ENCODE results near the gene PEA15. TPM values are rescaled to one million over a fixed set of nuclear protein-coding genes. Genes with fewer than 3 reads are reported as not detected.

The PEA15 gene
- total and polyA plus RNA-seq, 10 of the 15 experiments (the other 5 are each of a cell fraction or from before 2014, with no cell fraction given), result 15.1 to 269 (median 65.6) TPM

DNA sequence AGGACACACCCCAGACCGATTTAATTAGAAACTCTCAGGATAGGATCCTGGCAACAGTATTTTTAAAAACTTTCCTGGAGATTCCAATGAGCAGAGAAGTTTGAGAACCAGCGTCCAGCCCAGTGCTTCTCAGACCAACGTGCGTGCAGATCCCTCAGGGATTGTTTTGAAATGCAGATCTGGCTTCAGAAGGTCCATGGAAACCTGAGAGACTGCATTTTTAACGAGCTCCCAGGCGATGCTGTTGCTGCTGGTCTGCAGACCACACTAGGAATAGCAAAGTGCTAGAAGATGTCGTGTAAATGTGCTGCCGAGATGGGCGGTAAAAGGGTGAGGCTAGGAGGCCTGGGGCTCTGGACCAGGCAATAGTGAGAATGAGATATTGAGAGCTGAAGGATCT, 33.2 kb upstream of the PEA15 start:
- BruUV-seq (replicated peaks), result no TSS peak
- TF ChIP-seq EP300 (IDR thresholded peaks at IDR 0.05; ENCODE audit: borderline replicate concordance in 1 of 2, control insufficient read depth in 1 of 2, low read depth in 2 of 2, low read length in 2 of 2) (no peak), STAT3 (IDR thresholded peaks at IDR 0.05; ENCODE audit: low read depth, low read length) (no peak), WRNIP1 (IDR thresholded peaks at IDR 0.05; ENCODE audit: borderline replicate concordance, low read depth, low read length) (no peak), KAT2A (conservative IDR thresholded peaks at IDR 0.05; ENCODE audit: control insufficient read depth, low read depth, low read length) (no peak), RUNX3 (IDR thresholded peaks at IDR 0.05; ENCODE audit: low read length) (no peak), NFXL1 (IDR thresholded peaks at IDR 0.05; ENCODE audit: borderline replicate concordance) (no peak), SMAD1 (IDR thresholded peaks at IDR 0.05; ENCODE audit: low read depth, partially characterized antibody) (no peak), ZBED1 (IDR thresholded peaks at IDR 0.05; ENCODE audit: borderline replicate concordance) (no peak), SP1 (IDR thresholded peaks at IDR 0.05; ENCODE audit: low read depth, low read length) (no peak), TAF1 (IDR thresholded peaks at IDR 0.05; ENCODE audit: borderline replicate concordance, low read depth, low read length) (no peak), RB1 (IDR thresholded peaks at IDR 0.05; ENCODE audit: borderline replicate concordance) (no peak), IRF4 (IDR thresholded peaks at IDR 0.05; ENCODE audit: low read depth, low read length) (no peak), CHD1 (IDR thresholded peaks at IDR 0.05; ENCODE audit: low read depth, low read length) (no peak), IKZF2 (IDR thresholded peaks at IDR 0.05) (no peak), ZNF217 (IDR thresholded peaks at IDR 0.05) (no peak), BRCA1 (IDR thresholded peaks at IDR 0.05; ENCODE audit: low read depth, low read length) (no peak), EED (IDR thresholded peaks at IDR 0.05; ENCODE audit: low read depth) (no peak), YY1 (IDR thresholded peaks at IDR 0.05; ENCODE audit: low read depth, low read length) (no peak)
- ChIA-PET CTCF (interaction anchor here (0.5 to 1.4 kb wide), 3 partner anchors 30 to 92 kb away, joined by 3 to 6 read pairs (median 4); no protein-coding TSS in a partner anchor), SMC1A (ENCODE audit: uncharacterized antibody, unreplicated experiment) (interaction anchor here (1.2 kb wide), 1 partner anchor 21 kb away, joined by 5 read pairs; no protein-coding TSS in a partner anchor), RAD21 (ENCODE audit: unreplicated experiment) (interaction anchor here (1.1 kb wide), 1 partner anchor 80 kb away, joined by 3 read pairs; no protein-coding TSS in a partner anchor), POLR2A (no interaction called here)
- DNase-seq (ENCODE audit: low read depth, low spot score) (no peak), ATAC-seq (no peak), FAIRE-seq (no peak)
- no peak overlapping the region for H3K4me3 ChIP-seq
- H3K27me3 ChIP-seq (replicated peaks in 1 of 2; ENCODE audit: control insufficient read depth in 2 of 2, insufficient read depth in 2 of 2, low read length in 1 of 2), result no peaks in the 10 kb centered on the region; a peak in 1 of 4 replicates
- in situ Hi-C loops (cut with MboI) (no loop called here), intact Hi-C loops (cut with micrococcal nuclease; ENCODE audit: unreplicated experiment) (no loop called here)
- H3K4me2 ChIP-seq (ENCODE audit: control insufficient read depth, insufficient read depth), result no peak overlapping the region
- H3K79me2 ChIP-seq (ENCODE audit: control insufficient read depth, insufficient read depth, low read length), result no peaks in the 10 kb centered on the region
- no peak overlapping the region for H3K27ac ChIP-seq (ENCODE audit: control insufficient read depth, insufficient read depth)
- H3K36me3 ChIP-seq (ENCODE audit: control insufficient read depth in 2 of 2, insufficient read depth in 2 of 2, low read length in 1 of 2), result no peaks in the 10 kb centered on the region
- WGBS (ENCODE audit: insufficient coverage, insufficient replicate concordance, low lambda C conversion rate, missing lambda C conversion rate), result 43% methylated on average over 9 of the region's 9 CpGs
- no peaks in the 10 kb centered on the region for H3K9me3 ChIP-seq (replicated peaks; ENCODE audit: control insufficient read depth, insufficient read depth, low read length)
- H3K9ac ChIP-seq (ENCODE audit: control insufficient read depth, insufficient read depth, low read length), result no peak overlapping the region
- no peaks in the 10 kb centered on the region for H4K20me1 ChIP-seq (ENCODE audit: control insufficient read depth, insufficient read depth)
- H3K4me1 ChIP-seq (ENCODE audit: control insufficient read depth, insufficient read depth, low read length), result peaks cover 16% of the 10 kb centered on the region
- H2AFZ ChIP-seq (ENCODE audit: control insufficient read depth, low read depth, low read length), result no peak overlapping the region

Measured in GM12878 (cell line).